Uterus (tissue), 2 donors: ENCODE results near the gene ITM2B.

Experiments
- POLR2A ChIP-seq, 2 donors: fragments of 450-650 bp; IDR thresholded peaks; one replicate each; pipeline ENCODE4 v1.6.1; 2016; ENCODE audit warnings: antibody characterized with exemption in 2 of 2, mild to moderate bottlenecking in 1 of 2, moderate library complexity in 1 of 2
- TF ChIP-seq, protein P1 (sequence below), 4 experiments: fragments of 200-600 bp in 2 of 4; fragments of 450-650 bp in 2 of 4; sonication (generic) in 2 of 4; IDR thresholded peaks; one replicate each; pipeline ENCODE4 v1.5.1; 2016 to 2019; ENCODE audit warnings: antibody characterized with exemption in 4 of 4, mild to moderate bottlenecking in 2 of 4, moderate library complexity in 1 of 4

DNA sequence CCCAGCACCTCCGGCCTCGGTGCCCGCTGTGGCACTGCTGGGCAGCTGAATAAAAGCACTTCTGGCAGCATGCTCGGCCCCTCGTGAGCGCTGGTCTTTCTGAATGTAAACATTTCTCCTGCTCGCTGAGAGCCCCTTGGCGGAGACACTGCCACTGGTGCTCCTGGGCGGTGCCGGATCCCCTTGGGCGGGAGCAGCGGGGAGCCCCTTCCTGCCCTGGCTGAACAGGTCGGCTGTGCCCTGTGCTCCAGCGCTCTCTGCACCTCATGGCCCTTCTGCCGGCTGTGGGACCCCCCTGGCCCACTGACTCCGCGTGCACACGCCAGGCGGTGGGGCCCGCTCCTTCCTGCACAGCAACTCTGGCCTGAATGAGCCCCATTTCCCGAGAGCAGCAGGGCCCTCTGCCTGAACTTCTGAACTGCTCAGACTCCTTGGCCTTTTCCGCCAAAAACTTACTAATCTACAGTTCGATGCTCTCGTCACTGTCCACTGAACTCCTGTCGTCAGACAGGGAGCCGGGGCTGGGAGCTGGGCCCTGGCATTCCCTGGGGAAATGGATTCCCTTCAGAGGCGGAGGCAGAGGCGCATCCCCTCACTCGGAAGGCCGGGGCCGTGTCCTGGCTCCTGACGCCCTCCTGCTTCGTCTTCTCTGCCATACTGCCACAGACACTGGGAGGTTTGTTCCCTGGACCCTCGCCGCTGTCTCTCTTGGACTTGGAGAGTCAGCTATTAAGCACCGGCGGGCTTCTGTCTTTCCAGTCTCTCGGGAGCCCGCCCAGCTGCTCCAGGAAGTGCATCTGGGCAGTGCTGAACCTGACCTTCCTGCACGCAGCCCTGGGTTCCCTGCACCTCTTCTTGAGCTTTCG, 84.7 kb downstream of the ITM2B start:
- TF ChIP-seq, protein P1, sequence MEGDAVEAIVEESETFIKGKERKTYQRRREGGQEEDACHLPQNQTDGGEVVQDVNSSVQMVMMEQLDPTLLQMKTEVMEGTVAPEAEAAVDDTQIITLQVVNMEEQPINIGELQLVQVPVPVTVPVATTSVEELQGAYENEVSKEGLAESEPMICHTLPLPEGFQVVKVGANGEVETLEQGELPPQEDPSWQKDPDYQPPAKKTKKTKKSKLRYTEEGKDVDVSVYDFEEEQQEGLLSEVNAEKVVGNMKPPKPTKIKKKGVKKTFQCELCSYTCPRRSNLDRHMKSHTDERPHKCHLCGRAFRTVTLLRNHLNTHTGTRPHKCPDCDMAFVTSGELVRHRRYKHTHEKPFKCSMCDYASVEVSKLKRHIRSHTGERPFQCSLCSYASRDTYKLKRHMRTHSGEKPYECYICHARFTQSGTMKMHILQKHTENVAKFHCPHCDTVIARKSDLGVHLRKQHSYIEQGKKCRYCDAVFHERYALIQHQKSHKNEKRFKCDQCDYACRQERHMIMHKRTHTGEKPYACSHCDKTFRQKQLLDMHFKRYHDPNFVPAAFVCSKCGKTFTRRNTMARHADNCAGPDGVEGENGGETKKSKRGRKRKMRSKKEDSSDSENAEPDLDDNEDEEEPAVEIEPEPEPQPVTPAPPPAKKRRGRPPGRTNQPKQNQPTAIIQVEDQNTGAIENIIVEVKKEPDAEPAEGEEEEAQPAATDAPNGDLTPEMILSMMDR (IDR thresholded peaks at IDR 0.05) = no peak
- no peak for TF ChIP-seq POLR2A (IDR thresholded peaks at IDR 0.05)
